K562 (cell line): Measurements from ENCODE around the gene KIF9. TPM values are rescaled to one million over a fixed set of nuclear protein-coding genes. Genes with fewer than 3 reads are reported as not detected.
"Not testable (repeated sequence)": the region's sequence is repeated elsewhere in the genome, so short reads cannot be mapped to it uniquely, and the experiment has no call there.

Experiments used
- ATAC-seq: fragments of 200-7000 bp; cut with Tn5 transposase; 3 replicates; pipeline ENCODE4 v1.9.1; 2020; ENCODE audit warnings: moderate library complexity
- BruUV-seq: library from RNA; stranded (reverse); fragments of 400-500 nt; replicated peaks from 2 replicates; lab custom pipeline; 2021; lab: Mats Ljungman, UMichigan
- CTCF ChIA-PET: fragments of 300-600 bp; formaldehyde crosslinking; extraction: SDS; loops from one replicate; lab custom pipeline; 2021; ENCODE audit warnings: low intra/inter-chr PET ratio; lab: Yijun Ruan, JAX
- POLR2A ChIA-PET: fragments of 300-600, 350-650 bp; sonication (Branson Sonifier 250); formaldehyde crosslinking; extraction: SDS; loops from one replicate; lab custom pipeline; 2021; ENCODE audit warnings: antibody characterized with exemption, inconsistent platforms; lab: Yijun Ruan, JAX
- DNase-seq, 4 experiments: peaks; one replicate each; pipeline versions ENCODE4 v3.0.0 to v3.0.0-alpha.2; 2011 to 2018; ENCODE audit warnings: low spot score in 3 of 4, mixed read lengths in 3 of 4; ENCODE audit errors: extremely low read depth in 1 of 4
- FAIRE-seq: peaks from 2 replicates; lab custom pipeline; 2011; peaks lifted over from hg19 to GRCh38; lab: Jason Lieb, UNC
- H2AFZ ChIP-seq: 2 replicates; pipeline ENCODE4 v1.6.0; 2011; ENCODE audit warnings: low read depth, low read length, control low read depth, inconsistent platforms
- H3K27ac ChIP-seq: fragments of 200-600 bp; 3 replicates; pipeline ENCODE4 v1.8.0; 2011; ENCODE audit warnings: low read depth, mild to moderate bottlenecking, control low read depth, inconsistent platforms, low read length, moderate library complexity, mixed read lengths; ENCODE audit errors: extremely low read depth
- H3K27me3 ChIP-seq, 2 experiments: fragments of 300-600 bp in 1 of 2; 2 replicates in 1 of 2; 3 replicates in 1 of 2; pipeline versions ENCODE4 v1.6.0 to v1.8.0; 2011; ENCODE audit warnings: inconsistent platforms in 2 of 2, low read length in 2 of 2, mild to moderate bottlenecking in 1 of 2, mixed read lengths in 1 of 2, moderate library complexity in 1 of 2; ENCODE audit not compliant: control insufficient read depth in 2 of 2, insufficient read depth in 2 of 2
- H3K36me3 ChIP-seq: fragments of 300-600 bp; 3 replicates; pipeline ENCODE4 v1.8.0; 2011; ENCODE audit warnings: mild to moderate bottlenecking, low read length, inconsistent platforms; ENCODE audit not compliant: control insufficient read depth, insufficient read depth
- H3K4me1 ChIP-seq, 2 experiments: fragments of 200-600 bp in 1 of 2; replicated peaks in 1 of 2; 2 replicates in 1 of 2; 3 replicates in 1 of 2; pipeline versions ENCODE4 v1.5.1 to v1.8.0; 2011; ENCODE audit warnings: inconsistent platforms in 2 of 2, low read length in 2 of 2, mild to moderate bottlenecking in 1 of 2, mixed read lengths in 1 of 2, moderate library complexity in 1 of 2; ENCODE audit not compliant: control insufficient read depth in 2 of 2, insufficient read depth in 2 of 2
- H3K4me2 ChIP-seq: 2 replicates; pipeline ENCODE4 v1.6.1; 2011; ENCODE audit warnings: low read length, control low read depth, inconsistent platforms, mixed read lengths; ENCODE audit not compliant: insufficient read depth
- H3K4me3 ChIP-seq: fragments of 200-600 bp; sonication (generic), shearing (Covaris generic); 2 replicates; pipeline ENCODE4 v1.5.1; 2016; ENCODE audit warnings: control low read depth, inconsistent platforms
- H3K79me2 ChIP-seq: fragments of 200-600 bp; 3 replicates; pipeline ENCODE4 v1.8.0; 2011; ENCODE audit warnings: low read length, inconsistent platforms; ENCODE audit not compliant: control insufficient read depth, insufficient read depth
- H3K9ac ChIP-seq, 2 experiments: 2 replicates each; pipeline versions ENCODE4 v1.6.0 to v1.6.1; 2011; ENCODE audit warnings: low read depth in 2 of 2, low read length in 2 of 2, control low read depth in 1 of 2, inconsistent platforms in 1 of 2, mild to moderate bottlenecking in 1 of 2, mixed read lengths in 1 of 2; ENCODE audit not compliant: insufficient read depth in 1 of 2
- H3K9me1 ChIP-seq: one replicate; pipeline ENCODE4 v1.6.0; 2011; ENCODE audit warnings: inconsistent platforms, mild to moderate bottlenecking, low read length, moderate library complexity; ENCODE audit not compliant: control insufficient read depth, insufficient read depth
- H3K9me3 ChIP-seq: replicated peaks from 2 replicates; pipeline ENCODE4 v1.5.1; 2011; ENCODE audit warnings: low read depth, low read length, inconsistent platforms; ENCODE audit not compliant: control insufficient read depth, insufficient read depth
- H4K20me1 ChIP-seq: replicated peaks from 2 replicates; pipeline ENCODE4 v1.6.1; 2011; ENCODE audit warnings: low read length, inconsistent platforms, mixed read lengths; ENCODE audit not compliant: control insufficient read depth, insufficient read depth
- WGBS: fragments of 100-300 bp; shearing (Covaris generic); methylation state at CpG from one replicate; pipeline ENCODE4 v1.1.6; 2016; ENCODE audit warnings: low coverage, mixed read lengths; ENCODE audit not compliant: insufficient coverage; ENCODE audit errors: missing lambda C conversion rate; 5-methylcytosine and 5-hydroxymethylcytosine counted together
- in situ Hi-C: fragments of 300-500 bp; cut with MboI; formaldehyde crosslinking; loops from 4 replicates; pipeline ENCODE4 v1.15.0; 2018; ENCODE audit warnings: inconsistent platforms, mixed read lengths
- intact Hi-C: fragments of 100-400 bp; cut with micrococcal nuclease; formaldehyde crosslinking; loops from 2 replicates; pipeline ENCODE4 v1.14.2; 2022
- polyA plus RNA-seq, 8 experiments: library from polyadenylated mRNA; depleted of rRNA in 4 of 8; stranded (reverse) in 5 of 8; unstranded in 3 of 8; fragments of >200 nt; fragmentation: Nextera tagmentation in 2 of 8; fragmentation: Illumina TruSeq in 1 of 8; extraction: Ambion mirVana in 2 of 8; extraction: Trizol in 1 of 8; gene quantifications; 2 replicates each; pipeline versions ENCODE4 v1.2.1 to v1.2.3, GENCODE V29; 2011 to 2014; ENCODE audit warnings: inconsistent platforms in 1 of 8, missing spikeins in 1 of 8
- total RNA-seq, 7 experiments: library from RNA; depleted of rRNA in 6 of 7; stranded (reverse); fragments of >200 nt in 6 of 7; fragmentation: Illumina TruSeq in 2 of 7; extraction: Trizol in 2 of 7; gene quantifications; 2 replicates each; pipeline versions ENCODE4 v1.2.1 to v1.2.3, GENCODE V29; 2011 to 2021; ENCODE audit warnings: low replicate concordance in 1 of 7
- TF ChIP-seq, protein P1 (sequence below), 3 experiments: IDR thresholded peaks in 2 of 3; conservative IDR thresholded peaks in 1 of 3; 2 replicates each; pipeline ENCODE4 v1.5.1; 2011 to 2012; ENCODE audit warnings: low read length in 3 of 3, mild to moderate bottlenecking in 3 of 3, control low read depth in 2 of 3, improper control_type of control experiment in 1 of 3, inconsistent platforms in 1 of 3, low read depth in 1 of 3, mixed read lengths in 1 of 3, moderate library complexity in 1 of 3; ENCODE audit not compliant: insufficient read depth in 2 of 3

Gene KIF9
- total and polyA plus RNA-seq, 9 of the 15 experiments (the other 6 are each of a cell fraction or from before 2014, with no cell fraction given): 16.9 to 56.9 (median 25.0) TPM

DNA sequence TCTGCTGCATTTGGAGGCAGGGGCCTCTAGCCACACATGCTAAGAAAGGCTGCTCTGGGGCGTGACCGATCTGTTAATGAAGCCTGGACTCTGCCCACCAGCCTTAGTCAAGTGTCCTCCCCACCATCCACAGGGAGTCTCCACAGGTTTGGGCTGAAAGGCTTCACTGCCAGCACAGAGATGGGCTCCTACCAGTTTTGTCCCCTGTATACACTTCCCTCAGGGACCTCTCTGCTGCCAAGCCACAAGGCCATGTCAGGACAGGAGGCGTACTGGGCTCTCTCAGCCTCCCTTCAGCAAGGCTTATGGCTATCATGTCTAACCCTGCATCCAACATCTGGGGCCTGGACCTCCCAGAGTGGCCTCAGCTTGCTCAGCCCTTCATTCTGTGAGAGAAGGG is 23.5 kb downstream of the KIF9 start (continued):
- TF ChIP-seq, protein P1, sequence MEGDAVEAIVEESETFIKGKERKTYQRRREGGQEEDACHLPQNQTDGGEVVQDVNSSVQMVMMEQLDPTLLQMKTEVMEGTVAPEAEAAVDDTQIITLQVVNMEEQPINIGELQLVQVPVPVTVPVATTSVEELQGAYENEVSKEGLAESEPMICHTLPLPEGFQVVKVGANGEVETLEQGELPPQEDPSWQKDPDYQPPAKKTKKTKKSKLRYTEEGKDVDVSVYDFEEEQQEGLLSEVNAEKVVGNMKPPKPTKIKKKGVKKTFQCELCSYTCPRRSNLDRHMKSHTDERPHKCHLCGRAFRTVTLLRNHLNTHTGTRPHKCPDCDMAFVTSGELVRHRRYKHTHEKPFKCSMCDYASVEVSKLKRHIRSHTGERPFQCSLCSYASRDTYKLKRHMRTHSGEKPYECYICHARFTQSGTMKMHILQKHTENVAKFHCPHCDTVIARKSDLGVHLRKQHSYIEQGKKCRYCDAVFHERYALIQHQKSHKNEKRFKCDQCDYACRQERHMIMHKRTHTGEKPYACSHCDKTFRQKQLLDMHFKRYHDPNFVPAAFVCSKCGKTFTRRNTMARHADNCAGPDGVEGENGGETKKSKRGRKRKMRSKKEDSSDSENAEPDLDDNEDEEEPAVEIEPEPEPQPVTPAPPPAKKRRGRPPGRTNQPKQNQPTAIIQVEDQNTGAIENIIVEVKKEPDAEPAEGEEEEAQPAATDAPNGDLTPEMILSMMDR (IDR thresholded peaks at IDR 0.05 in 2 of 3, conservative IDR thresholded peaks at IDR 0.05 in 1 of 3; ENCODE audit: insufficient read depth in 2 of 3, low read depth in 1 of 3, low read length in 3 of 3): no peak

DNA sequence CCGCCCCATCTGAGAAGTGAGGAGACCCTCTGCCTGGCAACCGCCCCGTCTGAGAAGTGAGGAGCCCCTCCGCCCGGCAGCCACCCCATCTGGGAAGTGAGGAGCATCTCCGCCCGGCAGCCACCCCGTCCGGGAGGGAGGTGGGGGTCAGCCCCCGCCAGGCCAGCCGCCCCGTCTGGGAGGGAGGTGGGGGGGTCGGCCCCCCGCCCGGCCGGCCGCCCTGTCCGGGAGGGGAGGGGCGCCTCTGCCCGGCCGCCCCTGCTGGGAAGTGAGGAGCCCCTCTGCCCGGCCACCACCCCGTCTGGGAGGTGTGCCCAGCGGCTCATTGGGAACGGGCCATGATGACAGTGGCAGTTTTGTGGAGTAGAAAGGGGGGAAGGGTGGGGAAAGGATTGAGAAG is 26.3 kb downstream of the KIF9 start:
- FAIRE-seq, POLR2A ChIA-PET, H3K9me3 ChIP-seq, H3K4me1 ChIP-seq, H3K4me2 ChIP-seq, H3K27ac ChIP-seq, H3K4me3 ChIP-seq, intact Hi-C loops, ATAC-seq, H3K36me3 ChIP-seq, H4K20me1 ChIP-seq, H3K79me2 ChIP-seq, BruUV-seq, DNase-seq, H3K27me3 ChIP-seq, in situ Hi-C loops, H3K9me1 ChIP-seq, H3K9ac ChIP-seq, H2AFZ ChIP-seq, CTCF ChIA-PET: not testable (repeated sequence)
- 53% methylated on average over 3 of the region's 25 CpGs for WGBS
